Mucosa of rectum (tissue), 2 donors: ENCODE results near the gene DESI2.
A peak's percentile ranks its signal among the peaks of the same experiment; 100 is the strongest.

Experiments
- H3K27ac ChIP-seq, 2 donors: one replicate each; pipeline ENCODE4 v1.7.0; 2013; ENCODE audit warnings: inconsistent platforms in 2 of 2, low read depth in 2 of 2, low read length in 2 of 2
- H3K27me3 ChIP-seq, 2 donors: one replicate each; pipeline ENCODE4 v1.7.0; 2013; ENCODE audit warnings: low read length in 2 of 2; ENCODE audit not compliant: control insufficient read depth in 2 of 2, insufficient read depth in 2 of 2
- H3K36me3 ChIP-seq, 2 donors: one replicate each; pipeline ENCODE4 v1.7.0; 2013; ENCODE audit warnings: low read length in 2 of 2; ENCODE audit not compliant: control insufficient read depth in 2 of 2, insufficient read depth in 2 of 2
- H3K4me1 ChIP-seq, 2 donors: one replicate each; pipeline ENCODE4 v1.7.0; 2013; ENCODE audit warnings: low read length in 2 of 2, mild to moderate bottlenecking in 1 of 2; ENCODE audit not compliant: control insufficient read depth in 2 of 2, insufficient read depth in 2 of 2
- H3K4me3 ChIP-seq, 2 donors: one replicate each; pipeline ENCODE4 v1.7.0; 2013; ENCODE audit warnings: low read length in 2 of 2
- H3K9ac ChIP-seq, 2 donors: one replicate each; pipeline ENCODE4 v1.7.0; 2013; ENCODE audit warnings: low read length in 2 of 2, low read depth in 1 of 2, mild to moderate bottlenecking in 1 of 2
- H3K9me3 ChIP-seq, 2 donors: one replicate each; pipeline ENCODE4 v1.7.0; 2013; ENCODE audit warnings: low read length in 2 of 2; ENCODE audit not compliant: control insufficient read depth in 2 of 2
- donor health status: healthy.
- donor health status: Normal muscosa, but diverticular disease.

Gene DESI2

DNA sequence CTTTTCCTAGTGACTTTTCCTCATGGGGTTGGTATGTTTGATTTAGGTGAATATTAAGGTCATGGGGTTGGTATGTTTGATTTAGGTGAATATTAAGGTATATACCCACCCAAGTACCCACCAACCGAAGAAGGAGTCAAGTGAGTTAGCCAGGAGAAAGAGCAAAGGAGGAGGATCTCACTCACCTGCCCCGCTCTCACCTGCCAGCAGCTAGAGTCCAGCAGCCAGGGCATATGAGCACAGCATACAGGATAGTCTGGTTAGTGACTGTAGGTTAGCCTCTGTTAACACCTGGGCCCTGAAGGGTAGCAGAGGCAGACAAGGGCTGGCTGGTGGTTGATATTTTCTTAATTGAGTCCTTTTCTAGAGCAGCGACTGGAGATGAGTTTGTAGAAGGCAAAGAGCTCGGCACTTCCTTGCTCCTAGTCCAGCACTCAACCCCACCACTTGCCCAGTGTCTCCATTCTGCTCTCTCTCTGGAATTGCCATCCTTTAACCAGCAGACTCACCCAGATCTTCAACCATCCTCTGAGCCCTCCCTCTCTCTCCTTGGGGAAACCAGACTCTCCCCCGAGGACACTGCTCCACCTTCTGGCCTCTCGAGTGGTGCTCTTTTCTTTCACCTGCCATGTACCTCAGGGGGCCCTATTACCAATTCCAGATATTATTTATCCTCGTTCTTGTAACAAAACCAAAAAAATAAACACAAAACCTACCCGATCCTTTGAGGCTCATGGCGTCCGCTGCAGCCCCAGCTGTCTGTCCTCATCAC, 16.3 kb upstream of the DESI2 start:
- no peak overlapping the region for H3K4me3 ChIP-seq
- H3K27me3 ChIP-seq = peaks cover 0 to 3% of the 10 kb centered on the region in 2 donors
- H3K27ac ChIP-seq = no peak overlapping the region
- H3K4me1 ChIP-seq = no peaks in the 10 kb centered on the region
- no peaks in the 10 kb centered on the region for H3K9me3 ChIP-seq
- no peak overlapping the region for H3K9ac ChIP-seq
- no peaks in the 10 kb centered on the region for H3K36me3 ChIP-seq

DNA sequence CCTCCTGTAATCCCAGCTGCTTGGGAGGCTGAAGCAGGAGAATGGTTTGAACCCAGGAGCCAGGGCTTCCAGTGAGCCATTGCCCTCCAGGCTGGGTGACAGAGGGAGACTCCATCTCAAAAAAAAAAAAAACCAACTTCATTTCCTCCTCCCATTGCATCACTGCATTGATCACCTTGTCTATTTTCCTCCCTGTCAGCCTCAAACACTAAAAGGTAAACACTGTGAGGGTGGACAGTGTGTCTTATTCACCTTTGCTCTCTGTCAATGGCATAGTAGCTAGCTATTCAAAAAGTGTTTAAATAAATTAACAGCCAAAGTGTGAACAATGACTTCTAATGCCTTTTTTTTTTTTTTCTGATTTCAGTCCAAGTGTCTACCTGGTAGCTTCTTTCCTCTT, 13.4 kb upstream of the DESI2 start:
- Histone ChIP-seq H3K9ac (no peak overlapping the region), H3K27ac (no peak overlapping the region), H3K4me3 (no peak overlapping the region), H3K27me3 (peaks cover 0 to 3% of the 10 kb centered on the region in 2 donors), H3K36me3 (no peaks in the 10 kb centered on the region), H3K9me3 (no peaks in the 10 kb centered on the region), H3K4me1 (no peaks in the 10 kb centered on the region)

DNA sequence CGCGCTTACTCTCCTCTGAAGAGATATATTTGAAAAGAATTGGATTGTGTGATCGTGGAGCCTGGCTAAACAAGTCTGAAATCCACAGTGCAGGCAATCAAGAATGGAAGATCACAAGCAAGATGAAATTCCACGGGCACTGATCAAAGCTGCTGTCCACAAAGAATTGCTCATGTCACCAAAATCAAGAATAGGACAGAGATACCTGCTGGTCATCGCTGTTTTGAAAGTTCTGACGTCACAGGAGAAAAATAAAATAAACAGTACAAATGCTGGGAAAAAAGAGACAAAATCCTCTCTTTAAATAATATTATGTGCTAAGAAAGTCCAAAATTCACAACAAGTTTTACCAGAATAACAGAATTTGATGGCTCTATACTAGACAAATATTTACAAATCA, 12.0 kb upstream of the DESI2 start:
- Histone ChIP-seq H3K36me3 (no peaks in the 10 kb centered on the region), H3K4me3 (no peak overlapping the region), H3K27me3 (peaks cover 0 to under 1% of the 10 kb centered on the region in 2 donors), H3K9me3 (no peaks in the 10 kb centered on the region), H3K9ac (no peak overlapping the region), H3K4me1 (no peaks in the 10 kb centered on the region), H3K27ac (no peak overlapping the region)

DNA sequence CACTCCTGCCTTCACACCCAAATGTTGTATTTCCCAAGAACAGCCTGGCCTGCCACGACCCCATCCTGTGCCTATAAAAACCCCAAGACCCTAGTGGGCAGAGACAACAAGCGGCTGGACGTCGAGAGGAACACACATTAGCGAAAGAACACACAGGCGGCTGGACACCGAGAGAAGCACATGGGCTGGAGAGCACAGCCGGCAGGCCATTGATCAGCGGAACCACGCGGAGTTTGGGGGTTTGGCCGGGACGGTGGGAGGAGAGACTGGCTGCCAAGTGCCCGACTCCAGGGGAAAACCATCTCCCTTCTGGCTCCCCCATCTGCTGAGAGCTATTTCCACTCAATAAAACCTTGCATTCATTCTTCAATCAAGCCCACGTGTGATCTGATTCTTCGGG, 10.4 kb upstream of the DESI2 start:
- no peaks in the 10 kb centered on the region for H3K4me1 ChIP-seq
- H3K36me3 ChIP-seq = no peaks in the 10 kb centered on the region
- H3K27ac ChIP-seq = no peak overlapping the region
- H3K9ac ChIP-seq = no peak overlapping the region
- H3K4me3 ChIP-seq = no peak overlapping the region
- H3K9me3 ChIP-seq = no peaks in the 10 kb centered on the region
- no peaks in the 10 kb centered on the region for H3K27me3 ChIP-seq

DNA sequence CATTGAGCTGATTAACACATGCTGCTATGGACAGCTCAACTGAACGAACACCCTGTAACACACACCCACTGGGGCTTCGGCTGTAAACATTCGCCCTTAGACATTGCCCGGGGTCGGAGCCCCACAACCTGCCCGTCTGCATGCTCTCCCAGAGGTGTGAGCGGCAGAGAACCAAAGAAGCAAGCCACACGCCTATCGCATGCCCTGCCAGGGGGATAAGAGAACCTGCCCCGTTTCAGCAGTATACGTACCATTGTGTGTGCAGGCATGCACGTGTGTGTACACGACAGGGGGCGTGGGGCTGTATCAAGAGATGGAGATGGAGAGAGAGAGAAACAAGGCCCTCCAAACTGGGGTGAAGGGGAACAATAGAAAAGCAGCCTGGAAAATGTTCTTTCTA, 9.9 kb upstream of the DESI2 start:
- Histone ChIP-seq H3K27me3 (no peaks in the 10 kb centered on the region), H3K9ac (no peak overlapping the region), H3K4me3 (no peak overlapping the region), H3K27ac (no peak overlapping the region), H3K4me1 (no peaks in the 10 kb centered on the region), H3K9me3 (no peaks in the 10 kb centered on the region), H3K36me3 (no peaks in the 10 kb centered on the region)

DNA sequence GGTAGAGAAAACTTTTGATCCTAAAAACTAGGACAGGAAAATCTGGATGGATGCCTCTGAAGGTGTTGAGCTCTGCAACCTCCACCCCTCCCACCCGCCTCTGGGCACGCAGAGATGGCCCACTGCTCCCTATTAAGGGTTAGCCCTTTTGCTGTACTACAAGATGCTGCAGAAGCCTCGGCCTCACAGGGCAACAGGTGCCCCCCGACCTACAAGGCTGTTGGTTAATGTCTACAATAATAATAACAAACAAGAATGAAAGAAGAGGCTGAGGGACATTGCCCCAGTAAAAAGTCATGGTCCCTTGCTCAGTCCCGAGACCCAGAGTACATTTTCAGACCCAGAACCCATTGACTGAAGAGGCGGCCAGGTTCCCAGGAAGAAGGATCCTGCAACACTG, 7.5 kb upstream of the DESI2 start:
- H3K27ac ChIP-seq = no peak overlapping the region
- H3K4me1 ChIP-seq = no peaks in the 10 kb centered on the region
- H3K27me3 ChIP-seq = no peaks in the 10 kb centered on the region
- H3K9me3 ChIP-seq = no peaks in the 10 kb centered on the region
- H3K4me3 ChIP-seq = no peak overlapping the region
- no peaks in the 10 kb centered on the region for H3K36me3 ChIP-seq
- H3K9ac ChIP-seq = no peak overlapping the region

DNA sequence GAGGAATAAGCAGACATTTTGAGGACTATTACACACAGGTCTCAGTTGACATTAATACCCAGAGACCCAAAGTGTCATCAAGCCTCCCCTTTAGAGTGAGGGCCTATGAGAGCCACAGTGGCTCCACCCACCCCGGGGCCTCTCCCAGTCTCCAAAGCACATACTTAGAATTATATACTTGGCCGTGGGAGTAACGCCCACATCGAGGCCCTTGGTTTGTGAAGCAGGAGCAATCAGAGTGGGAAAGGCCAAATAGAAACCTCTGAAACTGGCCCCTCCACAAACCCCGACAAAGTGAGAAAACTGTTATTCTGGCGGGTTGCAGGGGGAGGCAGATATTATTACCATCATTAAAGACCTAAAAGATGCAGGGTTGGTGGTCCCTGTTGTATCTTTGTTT, 7.0 kb upstream of the DESI2 start:
- H3K27ac ChIP-seq = no peak overlapping the region
- H3K36me3 ChIP-seq = no peaks in the 10 kb centered on the region
- H3K9me3 ChIP-seq = no peaks in the 10 kb centered on the region
- no peaks in the 10 kb centered on the region for H3K4me1 ChIP-seq
- H3K9ac ChIP-seq = no peak overlapping the region
- H3K27me3 ChIP-seq = no peaks in the 10 kb centered on the region
- H3K4me3 ChIP-seq = no peak overlapping the region

DNA sequence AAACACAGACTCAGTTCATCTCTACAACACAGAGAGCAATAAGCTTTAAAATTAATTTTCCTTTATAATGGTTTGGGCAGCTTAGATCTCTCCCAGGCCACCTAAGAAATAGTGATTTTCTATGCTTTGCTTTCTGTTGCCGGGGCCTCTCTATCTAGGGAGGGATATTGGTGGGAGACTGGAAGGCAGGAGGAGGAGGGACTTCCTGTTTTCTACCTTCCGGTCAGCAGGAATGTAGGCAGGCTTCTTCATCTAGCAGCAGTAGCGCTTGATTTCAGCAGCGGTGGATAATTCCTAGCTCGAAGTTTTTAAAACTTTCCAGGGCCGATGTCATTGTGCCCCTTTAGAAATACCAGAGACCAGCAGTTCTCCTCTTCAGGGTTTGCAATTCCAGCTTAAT, 5.1 kb upstream of the DESI2 start:
- peaks cover 5% of the 10 kb centered on the region in 2 donors for H3K4me1 ChIP-seq
- H3K36me3 ChIP-seq = no peaks in the 10 kb centered on the region
- no peak overlapping the region for H3K27ac ChIP-seq
- H3K9ac ChIP-seq = no peak overlapping the region
- H3K9me3 ChIP-seq = no peaks in the 10 kb centered on the region
- no peak overlapping the region for H3K4me3 ChIP-seq
- H3K27me3 ChIP-seq = no peaks in the 10 kb centered on the region

DNA sequence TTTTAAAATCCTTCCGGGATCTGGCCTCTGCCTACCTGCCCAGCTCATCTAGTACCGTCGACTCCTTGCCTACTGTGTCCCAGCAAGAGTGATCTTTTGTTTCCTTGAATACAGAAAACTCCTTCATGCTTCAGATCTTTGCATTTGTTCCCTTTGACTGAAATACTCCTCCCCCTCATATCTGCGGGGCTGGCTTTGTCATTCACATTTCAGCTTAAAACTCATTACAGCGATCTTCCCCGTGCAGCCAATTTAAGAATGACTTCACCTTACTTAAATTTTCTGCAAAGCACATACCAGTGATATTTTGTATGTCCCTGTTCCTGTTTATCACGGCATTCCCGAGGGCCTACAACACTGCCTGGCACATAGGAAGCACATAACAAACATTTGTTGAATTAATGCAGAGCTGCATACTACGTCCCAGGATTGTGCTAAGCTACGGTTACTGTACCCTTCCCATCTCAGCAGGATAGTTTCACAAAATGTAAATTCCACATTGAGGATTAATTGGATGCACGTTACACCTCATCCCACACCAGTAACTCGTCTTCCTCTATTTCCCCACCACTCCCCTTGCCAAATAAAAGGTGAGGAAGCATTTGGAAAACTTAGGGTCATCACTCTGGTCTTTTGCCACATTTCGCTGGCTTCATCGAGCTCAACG, 837 bp upstream of the DESI2 start:
- H3K27me3 ChIP-seq = no peaks in the 10 kb centered on the region
- H3K9me3 ChIP-seq = no peaks in the 10 kb centered on the region
- H3K9ac ChIP-seq = peak overlapping the region; percentile 61 to 76
- peaks cover 10 to 27% of the 10 kb centered on the region in 2 donors for H3K4me1 ChIP-seq
- peak overlapping the region; percentile 18 to 71 for H3K27ac ChIP-seq
- H3K4me3 ChIP-seq = peak overlapping the region; percentile 63 to 94
- H3K36me3 ChIP-seq = no peaks in the 10 kb centered on the region

DNA sequence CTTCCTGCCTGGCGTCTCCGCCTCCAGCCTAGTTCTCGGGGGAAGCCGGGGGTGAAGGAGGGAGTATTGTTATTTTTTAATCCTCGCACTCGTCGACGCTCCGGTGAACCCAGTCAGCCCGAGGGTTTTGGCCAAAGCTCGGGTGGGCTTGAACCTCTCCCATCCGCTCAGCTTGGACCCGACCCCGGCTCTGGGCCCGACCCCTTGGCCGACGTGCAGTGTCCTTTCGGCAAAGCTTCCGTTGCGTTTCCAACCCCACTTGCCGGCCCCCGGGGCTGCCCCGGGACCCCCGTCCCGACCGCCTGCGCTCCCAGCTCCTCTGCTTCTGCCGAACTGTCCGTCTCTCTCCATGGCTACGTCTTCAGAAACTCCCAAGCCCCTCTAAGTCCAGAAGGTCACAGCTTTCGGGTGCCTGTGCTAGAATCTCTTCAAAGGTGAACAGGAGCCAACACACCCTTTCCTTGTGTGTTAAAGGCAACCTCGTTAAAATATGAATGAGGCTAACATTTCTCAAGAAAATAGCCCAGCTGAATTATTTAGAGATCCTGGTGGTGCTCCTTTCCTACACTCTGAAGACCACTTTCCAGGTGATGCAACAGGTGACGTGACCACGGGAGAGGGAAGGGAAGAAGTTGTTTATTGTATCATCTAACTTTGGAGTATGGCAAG, 647 bp downstream of the DESI2 start:
- Histone ChIP-seq H3K9ac (peak overlapping the region; percentile 88 to 92), H3K27ac (peak overlapping the region; percentile 88 to 89), H3K4me3 (peak overlapping the region; percentile 77 to 86), H3K36me3 (peaks cover 3 to 7% of the 10 kb centered on the region in 2 donors), H3K27me3 (no peaks in the 10 kb centered on the region), H3K9me3 (no peaks in the 10 kb centered on the region), H3K4me1 (peaks cover 10 to 27% of the 10 kb centered on the region in 2 donors)
